Endothelial cell of umbilical vein (primary cell): Measurements from ENCODE around the gene TUBB3. TPM values are rescaled to one million over a fixed set of nuclear protein-coding genes. Genes with fewer than 3 reads are reported as not detected.

Experiments used
- BruUV-seq: library from RNA; stranded (reverse); fragments of 400-500 nt; replicated peaks from 2 replicates; lab custom pipeline; 2021; lab: Mats Ljungman, UMichigan
- CTCF ChIA-PET: fragments of 300-600, 350-600 bp; sonication (Branson Sonifier 250); formaldehyde crosslinking; loops from one replicate; lab custom pipeline; 2021; ENCODE audit warnings: antibody characterized with exemption, inconsistent platforms; lab: Charles Lee
- POLR2A ChIA-PET: fragments of 300-600, 350-600 bp; sonication (Branson Sonifier 250); formaldehyde crosslinking; loops from one replicate; lab custom pipeline; 2021; ENCODE audit warnings: antibody characterized with exemption, inconsistent platforms; lab: Charles Lee
- DNase-seq: peaks from one replicate; pipeline ENCODE4 v3.0.0-alpha.2; 2011; ENCODE audit warnings: low read depth, low spot score
- FAIRE-seq: peaks from 2 replicates; lab custom pipeline; 2011; peaks lifted over from hg19 to GRCh38; lab: Jason Lieb, UNC
- H2AFZ ChIP-seq: 2 replicates; pipeline ENCODE4 v1.6.0; 2012; ENCODE audit warnings: low read depth, low read length, control low read depth, inconsistent platforms
- H3K27ac ChIP-seq: 2 replicates; pipeline ENCODE4 v1.5.1; 2011; ENCODE audit warnings: low read depth, mild to moderate bottlenecking, control low read depth, low read length, moderate library complexity; ENCODE audit not compliant: insufficient read depth
- H3K27me3 ChIP-seq, 2 experiments: 2 replicates each; pipeline versions ENCODE4 v1.6.0 to v1.6.1; 2011; ENCODE audit warnings: low read length in 2 of 2, mixed read lengths in 1 of 2; ENCODE audit not compliant: control insufficient read depth in 2 of 2, insufficient read depth in 2 of 2
- H3K36me3 ChIP-seq, 2 experiments: 2 replicates in 1 of 2; 3 replicates in 1 of 2; pipeline ENCODE4 v1.5.1; 2011; ENCODE audit warnings: low read length in 2 of 2, mild to moderate bottlenecking in 1 of 2, moderate library complexity in 1 of 2; ENCODE audit not compliant: control insufficient read depth in 2 of 2, insufficient read depth in 2 of 2; ENCODE audit errors: extremely low read depth in 1 of 2
- H3K4me1 ChIP-seq: 3 replicates; pipeline ENCODE4 v1.5.1; 2011; ENCODE audit warnings: mild to moderate bottlenecking, low read length; ENCODE audit not compliant: control insufficient read depth, insufficient read depth; ENCODE audit errors: extremely low read depth
- H3K4me2 ChIP-seq: 2 replicates; pipeline ENCODE4 v1.6.1; 2011; ENCODE audit warnings: low read length, control low read depth, mixed read lengths; ENCODE audit not compliant: insufficient read depth
- H3K4me3 ChIP-seq, 3 experiments: fragments of 200-600 bp in 1 of 3; sonication (generic), shearing (Covaris generic) in 1 of 3; replicated peaks in 1 of 3; 2 replicates each; pipeline ENCODE4 v1.5.1; 2011 to 2016; ENCODE audit warnings: control low read depth in 3 of 3, low read length in 3 of 3, mild to moderate bottlenecking in 2 of 3, inconsistent platforms in 1 of 3, low read depth in 1 of 3, moderate library complexity in 1 of 3; ENCODE audit not compliant: insufficient read depth in 1 of 3
- H3K79me2 ChIP-seq: 2 replicates; pipeline ENCODE4 v1.6.0; 2012; ENCODE audit warnings: low read length, inconsistent platforms; ENCODE audit not compliant: control insufficient read depth, insufficient read depth
- H3K9ac ChIP-seq: replicated peaks from 2 replicates; pipeline ENCODE3; 2011; ENCODE audit warnings: low read length, control low read depth; ENCODE audit not compliant: insufficient read depth; ENCODE audit errors: extremely low read depth
- H3K9me1 ChIP-seq: replicated peaks from 3 replicates; pipeline ENCODE4 v1.6.0; 2011; ENCODE audit warnings: mild to moderate bottlenecking, low read length; ENCODE audit not compliant: control insufficient read depth, insufficient read depth; ENCODE audit errors: extremely low read depth
- H3K9me3 ChIP-seq: replicated peaks from 2 replicates; pipeline ENCODE4 v1.5.1; 2012; ENCODE audit warnings: low read length, inconsistent platforms; ENCODE audit not compliant: control insufficient read depth, insufficient read depth
- H4K20me1 ChIP-seq: replicated peaks from 2 replicates; pipeline ENCODE3; 2011; ENCODE audit warnings: mild to moderate bottlenecking, low read length; ENCODE audit not compliant: control insufficient read depth, insufficient read depth; ENCODE audit errors: extremely low read depth
- CTCF ChIP-seq, 2 donors: IDR thresholded peaks; 1 replicate in 1 of 2; 2 replicates in 1 of 2; pipeline ENCODE4 v1.5.1; 2011; ENCODE audit warnings: low read length in 2 of 2, mild to moderate bottlenecking in 2 of 2, moderate library complexity in 2 of 2, control low read depth in 1 of 2, inconsistent platforms in 1 of 2, low read depth in 1 of 2; ENCODE audit not compliant: insufficient read depth in 1 of 2; ENCODE audit errors: extremely low read depth in 1 of 2
- EZH2 ChIP-seq: IDR thresholded peaks from 2 replicates; pipeline ENCODE4 v1.6.1; 2012; ENCODE audit warnings: borderline replicate concordance, low read depth, mild to moderate bottlenecking, moderate library complexity, low read length, inconsistent platforms; ENCODE audit not compliant: severe bottlenecking
- FOS ChIP-seq: IDR thresholded peaks from 2 replicates; pipeline ENCODE4 v1.6.1; 2011; ENCODE audit warnings: mild to moderate bottlenecking, low read length, moderate library complexity, borderline replicate concordance; ENCODE audit not compliant: insufficient read depth
- GATA2 ChIP-seq: IDR thresholded peaks from 2 replicates; pipeline ENCODE4 v1.7.0; 2011; ENCODE audit warnings: low read depth, mild to moderate bottlenecking, moderate library complexity, mixed read lengths, low read length; ENCODE audit not compliant: insufficient read length, insufficient read depth
- JUN ChIP-seq: IDR thresholded peaks from 2 replicates; pipeline ENCODE4 v1.6.1; 2011; ENCODE audit warnings: borderline replicate concordance, low read depth; ENCODE audit not compliant: insufficient read length, insufficient read depth
- MYC ChIP-seq: IDR thresholded peaks from one replicate; pipeline ENCODE4 v1.6.1; 2011; ENCODE audit warnings: mild to moderate bottlenecking, low read depth, low read length
- POLR2A ChIP-seq: IDR thresholded peaks from 2 replicates; pipeline ENCODE4 v1.6.1; 2012; ENCODE audit warnings: low read depth, mild to moderate bottlenecking, control low read depth, low read length
- POLR2AphosphoS5 ChIP-seq: IDR thresholded peaks from 2 replicates; pipeline ENCODE4 v1.6.1; 2012; ENCODE audit warnings: low read depth, mild to moderate bottlenecking, control low read depth, low read length, moderate library complexity; ENCODE audit not compliant: insufficient read depth
- dilution Hi-C: fragments of 300-500 bp; cut with MboI; formaldehyde crosslinking; loops from one replicate; pipeline ENCODE4 v1.15.0; 2019; ENCODE audit warnings: low sequenced_read_pairs; ENCODE audit not compliant: extremely low pct_ligation_motif_present
- intact Hi-C: fragments of 100-400 bp; cut with micrococcal nuclease; formaldehyde crosslinking; loops from one replicate; pipeline ENCODE4 v1.10.0; 2022
- polyA plus RNA-seq, 4 experiments: library from polyadenylated mRNA; depleted of rRNA in 3 of 4; stranded (reverse) in 3 of 4; unstranded in 1 of 4; fragments of >200 nt; gene quantifications; 2 replicates each; pipeline versions ENCODE4 v1.2.1 to v1.2.3, GENCODE V29; 2011 to 2012; ENCODE audit warnings: missing spikeins in 1 of 4
- total RNA-seq: library from RNA; stranded (reverse); gene quantifications from 2 replicates; pipeline ENCODE4 v1.2.3, GENCODE V29; 2021
- TF ChIP-seq, protein P1 (sequence below): IDR thresholded peaks from 2 replicates; pipeline ENCODE4 v1.6.1; 2011; ENCODE audit not compliant: insufficient read depth, insufficient read length

TUBB3 gene
- total and polyA plus RNA-seq, 2 donors (not counting 3 experiments of a cell fraction or from before 2014, with no cell fraction given): 170 to 215 TPM

- intact Hi-C loops (no loop called here), dilution Hi-C loops (no loop called here)
- H3K27ac ChIP-seq: no peak overlapping the region
- no peak for DNase-seq
- H4K20me1 ChIP-seq: peaks cover 8% of the 10 kb centered on the region
- ChIA-PET CTCF (interaction anchor here (2.4 kb wide), 1 partner anchor 29 kb away, joined by 8 read pairs; no protein-coding TSS in a partner anchor), POLR2A (no interaction called here)
- BruUV-seq: no TSS peak
- no peaks in the 10 kb centered on the region for H3K4me1 ChIP-seq
- H3K9ac ChIP-seq: no peak overlapping the region
- H3K36me3 ChIP-seq: peaks cover 21 to 39% of the 10 kb centered on the region in 2 experiments
- H3K79me2 ChIP-seq: peaks cover 62% of the 10 kb centered on the region
- no peaks in the 10 kb centered on the region for H3K9me1 ChIP-seq
- no peak overlapping the region for H2AFZ ChIP-seq
- no peak overlapping the region for H3K4me2 ChIP-seq
- TF ChIP-seq MYC (no peak), FOS (no peak), CTCF (IDR thresholded peaks at IDR 0.05; ENCODE audit: extremely low read depth in 1 of 2, insufficient read depth in 1 of 2, low read depth in 1 of 2, low read length in 2 of 2) (no peak), POLR2A (no peak)
- H3K27me3 ChIP-seq: no peaks in the 10 kb centered on the region
- H3K4me3 ChIP-seq: no peak overlapping the region
- no peak for FAIRE-seq
- H3K9me3 ChIP-seq: no peaks in the 10 kb centered on the region
These were observed 42.4 kb upstream of the TUBB3 start for GRCh38 chr16:89880477-89881367.

DNA sequence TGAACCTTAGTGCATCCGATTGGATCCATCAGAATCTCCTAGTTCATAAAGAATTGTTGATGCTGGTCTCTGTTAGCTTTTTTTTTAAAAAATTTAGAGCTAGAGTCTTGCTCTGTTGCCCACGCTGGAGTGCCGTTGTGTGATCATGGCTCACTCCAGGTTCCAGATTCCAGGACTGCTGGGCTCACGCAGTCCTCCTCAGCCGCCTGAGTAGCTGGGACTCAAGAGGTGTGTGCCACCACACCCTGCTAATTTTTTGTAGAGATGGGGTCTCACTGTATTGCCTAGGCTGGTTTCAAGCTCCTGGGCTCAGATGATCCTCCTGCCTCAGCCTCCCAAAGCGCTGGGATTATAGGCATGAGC lies 41.8 kb upstream of the TUBB3 start:
- Histone ChIP-seq H2AFZ (no peak overlapping the region), H3K36me3 (peaks cover 23 to 40% of the 10 kb centered on the region in 2 experiments), H3K9me3 (no peaks in the 10 kb centered on the region), H3K27me3 (no peaks in the 10 kb centered on the region), H3K9me1 (no peaks in the 10 kb centered on the region), H3K4me3 (no peak overlapping the region), H3K4me1 (no peaks in the 10 kb centered on the region), H3K27ac (no peak overlapping the region), H3K79me2 (peaks cover 56% of the 10 kb centered on the region), H3K9ac (no peak overlapping the region), H4K20me1 (peaks cover 3% of the 10 kb centered on the region), H3K4me2 (no peak overlapping the region)
- BruUV-seq: no TSS peak
- dilution Hi-C loops (no loop called here), intact Hi-C loops (no loop called here)
- DNase-seq (no peak), FAIRE-seq (no peak)
- TF ChIP-seq, protein P1, sequence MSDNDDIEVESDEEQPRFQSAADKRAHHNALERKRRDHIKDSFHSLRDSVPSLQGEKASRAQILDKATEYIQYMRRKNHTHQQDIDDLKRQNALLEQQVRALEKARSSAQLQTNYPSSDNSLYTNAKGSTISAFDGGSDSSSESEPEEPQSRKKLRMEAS: no peak
- no peak for TF ChIP-seq POLR2A
- no peak for TF ChIP-seq EZH2
- TF ChIP-seq CTCF (IDR thresholded peaks at IDR 0.05; ENCODE audit: extremely low read depth in 1 of 2, insufficient read depth in 1 of 2, low read depth in 1 of 2, low read length in 2 of 2): no peak
- TF ChIP-seq GATA2: no peak
- no peak for TF ChIP-seq FOS
- TF ChIP-seq JUN: no peak
- no peak for TF ChIP-seq MYC
- no peak for TF ChIP-seq POLR2AphosphoS5
- POLR2A ChIA-PET: no interaction called here
- CTCF ChIA-PET: interaction anchor here (2.4 kb wide), 1 partner anchor 29 kb away, joined by 8 read pairs; no protein-coding TSS in a partner anchor
